COR-L47 (cell line): ENCODE results near the gene SLC35G6.
"Not testable (repeated sequence)": the region's sequence is repeated elsewhere in the genome, so short reads cannot be mapped to it uniquely, and the experiment has no call there.

Source experiments
- DNase-seq: peaks from one replicate; lab custom pipeline; 2025; lab: John Stamatoyannopoulos, UW

Gene SLC35G6

GRCh38 chr17:7481275-7481674 is at the start of gene SLC35G6:
Gene SLC35G6 (plus strand): TSS chr17:7481446. CDS start chr17:7481517, 71 bp downstream.
- not testable (repeated sequence) for DNase-seq

GRCh38 chr17:7432296-7432695 is 49.0 kb upstream of the SLC35G6 start:
- no peak for DNase-seq

GRCh38 chr17:7435676-7436555 is 45.3 kb upstream of the SLC35G6 start:
- no peak for DNase-seq

- DNase-seq, result peak; percentile 68
Observed at GRCh38 chr17:7436556-7437368, 44.5 kb upstream of the SLC35G6 start.

GRCh38 chr17:7437369-7437863 is 43.8 kb upstream of the SLC35G6 start:
- no peak for DNase-seq

- DNase-seq, result no peak
Observed at GRCh38 chr17:7437950-7438614, 43.2 kb upstream of the SLC35G6 start.

- no peak for DNase-seq
Observed at GRCh38 chr17:7438656-7439460, 42.4 kb upstream of the SLC35G6 start.

- no peak for DNase-seq
Observed at GRCh38 chr17:7439462-7440112, 41.7 kb upstream of the SLC35G6 start, which contains the start of gene FGF11. Gene FGF11 (plus strand): TSS chr17:7439512. CDS start chr17:7439621, 109 bp downstream.

- DNase-seq, result peak; percentile 21
Observed at GRCh38 chr17:7440113-7440833, 41.0 kb upstream of the SLC35G6 start.

- DNase-seq, result no peak
Observed at GRCh38 chr17:7440834-7441195, 40.4 kb upstream of the SLC35G6 start.

GRCh38 chr17:7441266-7441665 is 40.0 kb upstream of the SLC35G6 start:
- no peak for DNase-seq

GRCh38 chr17:7442142-7442541 is 39.1 kb upstream of the SLC35G6 start:
- DNase-seq, result no peak

- no peak for DNase-seq
Observed at GRCh38 chr17:7443499-7444485, 37.5 kb upstream of the SLC35G6 start.

- DNase-seq, result no peak
Observed at GRCh38 chr17:7444682-7445618, 36.3 kb upstream of the SLC35G6 start, which contains the start of gene CHRNB1. Gene CHRNB1 (plus strand): TSS chr17:7445061. CDS start chr17:7445128, 67 bp downstream.

GRCh38 chr17:7445619-7445968 is 35.7 kb upstream of the SLC35G6 start:
- DNase-seq, result no peak

GRCh38 chr17:7448461-7448860 is 32.8 kb upstream of the SLC35G6 start:
- no peak for DNase-seq

GRCh38 chr17:7459961-7460545 is 21.2 kb upstream of the SLC35G6 start:
- DNase-seq, result no peak
